GM13977 (cell line): ENCODE measurements around the gene CACNA1E.

Experiments
- DNase-seq: peaks from one replicate; pipeline ENCODE4 v3.0.0; 2012; ENCODE audit warnings: low spot score
- CTCF ChIP-seq: IDR thresholded peaks from 2 replicates; pipeline ENCODE4 v1.5.1; 2012; ENCODE audit warnings: mild to moderate bottlenecking, control low read depth; ENCODE audit not compliant: insufficient read depth; ENCODE audit errors: extremely low read depth, missing control alignments
- in situ Hi-C: fragments of 300-500 bp; cut with MboI; formaldehyde crosslinking; loops from one replicate; pipeline ENCODE4 v1.12.0; 2022; ENCODE audit warnings: low sequenced_read_pairs, low pct_unique_long_range_greater_than_20kb, mixed read lengths, inconsistent platforms; ENCODE audit not compliant: unreplicated experiment

CACNA1E gene

GRCh38 chr1:181595234-181595633, 111.9 kb downstream of the CACNA1E start:
- in situ Hi-C loops: no loop called here
- DNase-seq: no peak
- no peak for TF ChIP-seq CTCF

- DNase-seq: no peak
- in situ Hi-C loops: no loop called here
- no peak for TF ChIP-seq CTCF
These were observed 118.1 kb downstream of the CACNA1E start for GRCh38 chr1:181601186-181601950.

- no peak for DNase-seq
- in situ Hi-C loops: no loop called here
- TF ChIP-seq CTCF: no peak
These were observed 120.6 kb downstream of the CACNA1E start for GRCh38 chr1:181603735-181604410.

- TF ChIP-seq CTCF: no peak
- in situ Hi-C loops: no loop called here
- DNase-seq: no peak
These were observed 121.3 kb downstream of the CACNA1E start for GRCh38 chr1:181604482-181605249.

- in situ Hi-C loops: no loop called here
- TF ChIP-seq CTCF: no peak
- no peak for DNase-seq
These were observed 124.2 kb downstream of the CACNA1E start for GRCh38 chr1:181607524-181607923.

- in situ Hi-C loops: no loop called here
- no peak for TF ChIP-seq CTCF
- no peak for DNase-seq
These were observed 125.1 kb downstream of the CACNA1E start for GRCh38 chr1:181608386-181608785.
